ENCODE results near the gene GRM8. TPM values are rescaled to one million over a fixed set of nuclear protein-coding genes. Genes with fewer than 3 reads are reported as not detected.

GRM8 gene
- polyA plus RNA-seq, 1 donor (not counting 4 experiments of a cell fraction or from before 2014, with no cell fraction given) = not detected

DNA sequence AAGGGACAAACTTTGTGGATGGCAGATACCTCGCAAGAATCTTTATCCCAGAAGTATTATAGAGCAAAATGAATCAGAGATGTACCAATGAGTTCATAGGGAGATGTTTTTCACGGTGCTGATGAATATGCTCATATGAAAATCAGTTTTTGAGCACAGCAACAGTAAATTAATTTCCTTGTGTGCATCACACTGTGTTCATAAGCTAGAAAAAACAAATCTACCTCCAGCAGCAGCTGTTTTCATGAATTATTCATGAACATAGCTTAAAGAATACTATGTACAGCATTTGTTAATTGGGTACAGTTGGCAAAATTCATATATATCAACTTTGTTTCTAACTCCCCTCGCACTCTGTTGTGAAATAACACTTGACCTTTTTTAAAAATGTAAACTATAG, 809.8 kb downstream of the GRM8 start:
- no peaks in the 10 kb centered on the region for H3K36me3 ChIP-seq (ENCODE audit: control insufficient read depth in 2 of 2, extremely low read depth in 1 of 2, insufficient read depth in 2 of 2, low read length in 2 of 2)
- no peaks in the 10 kb centered on the region for H3K9me1 ChIP-seq (ENCODE audit: control insufficient read depth, extremely low read depth, insufficient read depth, low read length)
- H3K4me2 ChIP-seq (ENCODE audit: control insufficient read depth, extremely low read depth, insufficient read depth, low read depth, low read length) = no peak overlapping the region
- H3K79me2 ChIP-seq (ENCODE audit: control insufficient read depth, insufficient read depth, low read length) = no peaks in the 10 kb centered on the region
- dilution Hi-C loops (cut with MboI; ENCODE audit: extremely low pct_ligation_motif_present, low sequenced_read_pairs) = no loop called here
- no peak for FAIRE-seq
- no peaks in the 10 kb centered on the region for H3K27me3 ChIP-seq (ENCODE audit: control insufficient read depth, extremely low read depth, insufficient read depth, low read length)
- no peak overlapping the region for H3K4me3 ChIP-seq (ENCODE audit: control insufficient read depth in 2 of 3, extremely low read depth in 1 of 3, insufficient read depth in 2 of 3, low read depth in 1 of 3, low read length in 3 of 3)
- no peak for DNase-seq (ENCODE audit: low read depth, low spot score)
- no peaks in the 10 kb centered on the region for H3K4me1 ChIP-seq (ENCODE audit: control insufficient read depth, extremely low read depth, insufficient read depth, low read length)
- no peaks in the 10 kb centered on the region for H4K20me1 ChIP-seq (ENCODE audit: control insufficient read depth, extremely low read depth, insufficient read depth, low read length)
- H2AFZ ChIP-seq (ENCODE audit: control insufficient read depth, low read length) = no peak overlapping the region
- no peaks in the 10 kb centered on the region for H3K9me3 ChIP-seq (ENCODE audit: control insufficient read depth, low read depth, low read length)
- H3K9ac ChIP-seq (ENCODE audit: control insufficient read depth, extremely low read depth, insufficient read depth, low read length) = no peak overlapping the region
- TF ChIP-seq EZH2 (IDR thresholded peaks at IDR 0.05; ENCODE audit: low read length) = no peak
- TF ChIP-seq, protein P1, sequence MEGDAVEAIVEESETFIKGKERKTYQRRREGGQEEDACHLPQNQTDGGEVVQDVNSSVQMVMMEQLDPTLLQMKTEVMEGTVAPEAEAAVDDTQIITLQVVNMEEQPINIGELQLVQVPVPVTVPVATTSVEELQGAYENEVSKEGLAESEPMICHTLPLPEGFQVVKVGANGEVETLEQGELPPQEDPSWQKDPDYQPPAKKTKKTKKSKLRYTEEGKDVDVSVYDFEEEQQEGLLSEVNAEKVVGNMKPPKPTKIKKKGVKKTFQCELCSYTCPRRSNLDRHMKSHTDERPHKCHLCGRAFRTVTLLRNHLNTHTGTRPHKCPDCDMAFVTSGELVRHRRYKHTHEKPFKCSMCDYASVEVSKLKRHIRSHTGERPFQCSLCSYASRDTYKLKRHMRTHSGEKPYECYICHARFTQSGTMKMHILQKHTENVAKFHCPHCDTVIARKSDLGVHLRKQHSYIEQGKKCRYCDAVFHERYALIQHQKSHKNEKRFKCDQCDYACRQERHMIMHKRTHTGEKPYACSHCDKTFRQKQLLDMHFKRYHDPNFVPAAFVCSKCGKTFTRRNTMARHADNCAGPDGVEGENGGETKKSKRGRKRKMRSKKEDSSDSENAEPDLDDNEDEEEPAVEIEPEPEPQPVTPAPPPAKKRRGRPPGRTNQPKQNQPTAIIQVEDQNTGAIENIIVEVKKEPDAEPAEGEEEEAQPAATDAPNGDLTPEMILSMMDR (optimal IDR thresholded peaks at IDR 0.05 in 1 of 3, IDR thresholded peaks at IDR 0.05 in 1 of 3, conservative IDR thresholded peaks at IDR 0.05 in 1 of 3; ENCODE audit: extremely low read depth in 1 of 3, insufficient read depth in 2 of 3, low read length in 3 of 3) = no peak
- H3K27ac ChIP-seq (ENCODE audit: control insufficient read depth, insufficient read depth, low read length) = no peak overlapping the region

DNA sequence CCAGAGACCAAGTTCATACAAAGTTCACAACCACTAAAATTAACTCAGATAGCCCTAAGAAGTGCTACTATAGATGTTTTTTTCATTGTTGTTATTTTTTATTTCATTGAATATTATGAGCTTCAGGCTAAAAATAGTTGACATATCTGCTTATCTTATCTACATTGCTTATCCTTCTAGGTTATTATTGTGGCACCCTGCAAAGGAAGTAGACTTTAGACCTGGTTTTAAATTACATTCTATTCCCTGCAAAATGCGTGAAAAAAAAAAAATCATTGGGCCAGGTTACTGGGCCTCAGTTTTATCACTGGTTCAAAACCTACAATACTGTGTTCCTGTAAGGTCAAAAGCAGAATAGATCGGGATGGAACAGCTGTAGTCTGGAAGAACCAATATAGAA, 811.0 kb downstream of the GRM8 start:
- Histone ChIP-seq H3K27me3 (ENCODE audit: control insufficient read depth, extremely low read depth, insufficient read depth, low read length) (no peaks in the 10 kb centered on the region), H3K36me3 (ENCODE audit: control insufficient read depth in 2 of 2, extremely low read depth in 1 of 2, insufficient read depth in 2 of 2, low read length in 2 of 2) (no peaks in the 10 kb centered on the region), H3K27ac (ENCODE audit: control insufficient read depth, insufficient read depth, low read length) (no peak overlapping the region), H3K9me3 (ENCODE audit: control insufficient read depth, low read depth, low read length) (no peaks in the 10 kb centered on the region), H3K4me2 (ENCODE audit: control insufficient read depth, extremely low read depth, insufficient read depth, low read depth, low read length) (no peak overlapping the region), H3K9me1 (ENCODE audit: control insufficient read depth, extremely low read depth, insufficient read depth, low read length) (no peaks in the 10 kb centered on the region), H4K20me1 (ENCODE audit: control insufficient read depth, extremely low read depth, insufficient read depth, low read length) (no peaks in the 10 kb centered on the region), H3K4me3 (ENCODE audit: control insufficient read depth in 2 of 3, extremely low read depth in 1 of 3, insufficient read depth in 2 of 3, low read depth in 1 of 3, low read length in 3 of 3) (no peak overlapping the region), H3K4me1 (ENCODE audit: control insufficient read depth, extremely low read depth, insufficient read depth, low read length) (no peaks in the 10 kb centered on the region), H3K79me2 (ENCODE audit: control insufficient read depth, insufficient read depth, low read length) (no peaks in the 10 kb centered on the region), H3K9ac (ENCODE audit: control insufficient read depth, extremely low read depth, insufficient read depth, low read length) (no peak overlapping the region), H2AFZ (ENCODE audit: control insufficient read depth, low read length) (no peak overlapping the region)
- TF ChIP-seq EZH2 (IDR thresholded peaks at IDR 0.05; ENCODE audit: low read length) = no peak
- TF ChIP-seq, protein P1 (optimal IDR thresholded peaks at IDR 0.05 in 1 of 3, IDR thresholded peaks at IDR 0.05 in 1 of 3, conservative IDR thresholded peaks at IDR 0.05 in 1 of 3; ENCODE audit: extremely low read depth in 1 of 3, insufficient read depth in 2 of 3, low read length in 3 of 3) = no peak
- dilution Hi-C loops (cut with MboI; ENCODE audit: extremely low pct_ligation_motif_present, low sequenced_read_pairs) = no loop called here
- FAIRE-seq = no peak
- DNase-seq (ENCODE audit: low read depth, low spot score) = no peak
